Endothelial cell (in vitro differentiated cells): ENCODE results near the gene CAPN8. TPM values are rescaled to one million over a fixed set of nuclear protein-coding genes. Genes with fewer than 3 reads are reported as not detected.
A peak's percentile ranks its signal among the peaks of the same experiment; 100 is the strongest.

Source experiments
- DNase-seq: peaks from one replicate; pipeline ENCODE4 v3.0.0; 2021; ENCODE audit warnings: low spot score
- H3K27ac Mint-ChIP-seq: one replicate; pipeline ENCODE4 v1.8.0; 2021; ENCODE audit warnings: mixed read lengths, inconsistent platforms; ENCODE audit not compliant: unreplicated experiment
- H3K27me3 Mint-ChIP-seq: one replicate; pipeline ENCODE4 v1.8.0; 2021; ENCODE audit warnings: mild to moderate bottlenecking, moderate library complexity, mixed read lengths, inconsistent platforms; ENCODE audit not compliant: unreplicated experiment
- H3K36me3 Mint-ChIP-seq: one replicate; pipeline ENCODE4 v1.8.0; 2021; ENCODE audit warnings: mild to moderate bottlenecking, low read depth, mixed read lengths, inconsistent platforms; ENCODE audit not compliant: unreplicated experiment
- H3K4me1 Mint-ChIP-seq: one replicate; pipeline ENCODE4 v1.8.0; 2021; ENCODE audit warnings: mild to moderate bottlenecking, mixed read lengths, inconsistent platforms; ENCODE audit not compliant: unreplicated experiment
- H3K4me3 Mint-ChIP-seq: one replicate; pipeline ENCODE4 v1.8.0; 2021; ENCODE audit warnings: mild to moderate bottlenecking, mixed read lengths, inconsistent platforms; ENCODE audit not compliant: unreplicated experiment
- H3K9me3 Mint-ChIP-seq: one replicate; pipeline ENCODE4 v1.8.0; 2021; ENCODE audit warnings: mixed read lengths, inconsistent platforms; ENCODE audit not compliant: unreplicated experiment
- total RNA-seq: library from RNA; stranded (reverse); fragmentation: NEBNext Ultra II Directional; extraction: Animal tissue kit (Norgen Biotek cat#: 25700); gene quantifications from one replicate; pipeline ENCODE4 v1.2.1, GENCODE V29; 2021; ENCODE audit not compliant: unreplicated experiment
- TF ChIP-seq, protein P1 (sequence below): fragments of 200-600 bp; sonication (generic); IDR thresholded peaks from one replicate; pipeline ENCODE4 v1.5.0; 2021; ENCODE audit warnings: antibody characterized with exemption; ENCODE audit not compliant: unreplicated experiment

The CAPN8 gene
- total RNA-seq, 1 donor from 2014 or later: 0.13 TPM

DNA sequence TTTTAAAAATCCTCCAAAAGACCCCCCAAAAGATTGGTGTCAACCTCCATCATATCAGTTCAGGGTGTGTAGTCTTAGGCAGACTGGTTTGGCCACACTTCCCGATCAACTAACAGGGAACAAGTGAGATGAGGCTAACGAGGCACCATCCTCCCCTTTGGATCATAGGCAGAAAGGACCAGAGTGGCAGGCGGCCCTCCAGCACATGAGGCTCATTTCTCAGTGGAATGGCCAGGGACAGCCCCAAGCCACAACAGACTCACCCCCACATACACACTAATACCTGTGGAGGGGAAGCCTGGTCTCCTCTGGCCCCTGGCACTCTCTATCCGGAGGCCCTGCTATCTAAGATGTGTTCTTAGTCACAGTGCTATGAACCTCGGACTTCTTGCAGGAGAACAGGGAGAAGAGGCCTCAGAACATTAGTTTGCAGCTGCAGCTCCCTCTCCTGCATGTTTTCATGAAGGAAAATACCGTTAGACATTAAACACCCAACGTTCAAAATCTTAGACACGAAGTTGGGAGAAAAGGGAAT is 29.6 kb upstream of the CAPN8 start:
- no peak for DNase-seq
- H3K27me3 Mint-ChIP-seq: peaks cover 3% of the 10 kb centered on the region
- TF ChIP-seq, protein P1, sequence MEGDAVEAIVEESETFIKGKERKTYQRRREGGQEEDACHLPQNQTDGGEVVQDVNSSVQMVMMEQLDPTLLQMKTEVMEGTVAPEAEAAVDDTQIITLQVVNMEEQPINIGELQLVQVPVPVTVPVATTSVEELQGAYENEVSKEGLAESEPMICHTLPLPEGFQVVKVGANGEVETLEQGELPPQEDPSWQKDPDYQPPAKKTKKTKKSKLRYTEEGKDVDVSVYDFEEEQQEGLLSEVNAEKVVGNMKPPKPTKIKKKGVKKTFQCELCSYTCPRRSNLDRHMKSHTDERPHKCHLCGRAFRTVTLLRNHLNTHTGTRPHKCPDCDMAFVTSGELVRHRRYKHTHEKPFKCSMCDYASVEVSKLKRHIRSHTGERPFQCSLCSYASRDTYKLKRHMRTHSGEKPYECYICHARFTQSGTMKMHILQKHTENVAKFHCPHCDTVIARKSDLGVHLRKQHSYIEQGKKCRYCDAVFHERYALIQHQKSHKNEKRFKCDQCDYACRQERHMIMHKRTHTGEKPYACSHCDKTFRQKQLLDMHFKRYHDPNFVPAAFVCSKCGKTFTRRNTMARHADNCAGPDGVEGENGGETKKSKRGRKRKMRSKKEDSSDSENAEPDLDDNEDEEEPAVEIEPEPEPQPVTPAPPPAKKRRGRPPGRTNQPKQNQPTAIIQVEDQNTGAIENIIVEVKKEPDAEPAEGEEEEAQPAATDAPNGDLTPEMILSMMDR: no peak
- H3K4me1 Mint-ChIP-seq: peaks cover 6% of the 10 kb centered on the region
- H3K27ac Mint-ChIP-seq: no peak overlapping the region
- no peaks in the 10 kb centered on the region for H3K9me3 Mint-ChIP-seq
- H3K36me3 Mint-ChIP-seq: no peaks in the 10 kb centered on the region
- no peak overlapping the region for H3K4me3 Mint-ChIP-seq

DNA sequence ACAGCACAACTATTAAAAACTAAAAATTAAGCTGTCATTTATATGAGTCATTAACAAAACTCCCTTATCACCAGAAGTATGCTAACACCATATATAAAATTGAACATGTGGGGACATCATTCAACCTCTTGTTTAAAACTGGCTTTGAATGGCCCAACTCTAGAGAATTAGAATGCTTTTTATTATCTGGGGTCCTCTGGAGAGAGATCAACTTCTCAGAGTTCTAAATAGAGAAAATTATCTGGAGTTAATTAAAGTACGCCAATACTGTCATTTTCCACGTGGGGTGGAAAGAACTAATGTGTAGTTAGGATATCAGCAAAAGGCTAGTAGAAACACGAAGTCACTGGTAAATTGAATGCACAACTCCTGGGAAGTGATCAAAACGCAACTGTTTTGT is 25.6 kb upstream of the CAPN8 start:
- no peaks in the 10 kb centered on the region for H3K36me3 Mint-ChIP-seq
- TF ChIP-seq, protein P1: no peak
- H3K4me1 Mint-ChIP-seq: peaks cover 4% of the 10 kb centered on the region
- H3K27ac Mint-ChIP-seq: no peak overlapping the region
- no peaks in the 10 kb centered on the region for H3K9me3 Mint-ChIP-seq
- DNase-seq: no peak
- H3K4me3 Mint-ChIP-seq: no peak overlapping the region
- no peaks in the 10 kb centered on the region for H3K27me3 Mint-ChIP-seq

DNA sequence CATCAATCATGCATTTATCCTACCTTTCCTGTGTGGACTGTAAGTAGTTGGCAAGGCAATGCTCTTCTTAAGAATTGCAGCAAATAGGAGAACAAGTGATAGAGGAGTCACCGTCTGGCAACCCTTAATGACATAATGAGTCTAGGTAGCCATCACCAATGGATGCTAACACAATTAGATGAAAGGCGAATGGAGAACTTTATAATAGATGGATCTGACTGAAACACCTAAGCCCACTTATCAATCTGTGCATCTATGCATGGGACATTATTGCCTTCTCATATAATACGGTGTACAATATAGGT is 18.9 kb upstream of the CAPN8 start:
- Mint-ChIP-seq H3K27ac (no peak overlapping the region), H3K9me3 (no peaks in the 10 kb centered on the region), H3K36me3 (no peaks in the 10 kb centered on the region), H3K4me1 (peaks cover 4% of the 10 kb centered on the region), H3K4me3 (no peak overlapping the region), H3K27me3 (peaks cover 1% of the 10 kb centered on the region)
- TF ChIP-seq, protein P1: peak; percentile 11
- no peak for DNase-seq

DNA sequence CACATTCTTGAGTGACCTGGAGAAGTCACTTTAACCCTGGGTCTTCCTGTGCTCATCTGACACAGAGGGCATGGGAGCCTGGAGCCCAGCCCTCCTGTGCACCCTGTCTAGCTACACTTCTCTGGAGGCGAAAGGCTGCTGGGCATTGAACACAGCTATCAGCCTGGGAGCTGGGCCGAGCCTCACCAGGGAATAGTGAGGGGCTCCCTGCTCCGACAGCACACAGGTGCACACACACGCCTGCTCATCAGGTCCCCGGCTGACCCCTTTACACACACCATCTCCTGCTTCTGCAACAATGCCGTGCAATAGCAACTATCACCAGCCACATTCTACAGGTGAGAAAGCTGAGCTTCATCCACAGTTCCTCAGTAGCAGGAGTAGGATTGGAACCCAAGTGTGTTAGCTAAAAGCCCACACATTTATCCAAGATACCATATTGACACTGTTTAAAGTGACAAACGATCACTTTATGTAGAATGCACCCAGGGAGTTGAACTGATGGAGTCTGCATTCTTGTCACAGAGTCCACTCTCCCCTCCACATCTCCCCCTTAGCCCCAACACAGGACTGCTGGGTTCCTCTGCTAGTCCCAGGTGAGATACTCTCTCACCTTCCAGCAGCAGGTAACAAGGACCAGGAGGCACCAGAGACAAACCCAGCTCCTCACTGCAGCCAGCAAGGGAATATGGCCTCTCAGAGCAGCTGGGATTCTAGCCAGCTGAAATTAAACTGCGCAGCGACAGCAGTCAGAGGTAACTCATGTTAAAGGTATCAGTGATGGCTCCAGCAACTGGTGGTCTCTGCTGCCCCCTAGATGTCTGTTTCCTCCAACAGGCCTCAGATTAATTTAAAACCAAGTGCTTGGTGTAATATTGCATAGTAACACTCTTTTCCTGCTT is 18.3 kb upstream of the CAPN8 start:
- Mint-ChIP-seq H3K4me3 (no peak overlapping the region), H3K27ac (no peak overlapping the region), H3K36me3 (no peaks in the 10 kb centered on the region), H3K4me1 (peaks cover 4% of the 10 kb centered on the region), H3K9me3 (no peaks in the 10 kb centered on the region), H3K27me3 (peaks cover 1% of the 10 kb centered on the region)
- peak; percentile 73 for DNase-seq
- TF ChIP-seq, protein P1: peak; percentile 70

DNA sequence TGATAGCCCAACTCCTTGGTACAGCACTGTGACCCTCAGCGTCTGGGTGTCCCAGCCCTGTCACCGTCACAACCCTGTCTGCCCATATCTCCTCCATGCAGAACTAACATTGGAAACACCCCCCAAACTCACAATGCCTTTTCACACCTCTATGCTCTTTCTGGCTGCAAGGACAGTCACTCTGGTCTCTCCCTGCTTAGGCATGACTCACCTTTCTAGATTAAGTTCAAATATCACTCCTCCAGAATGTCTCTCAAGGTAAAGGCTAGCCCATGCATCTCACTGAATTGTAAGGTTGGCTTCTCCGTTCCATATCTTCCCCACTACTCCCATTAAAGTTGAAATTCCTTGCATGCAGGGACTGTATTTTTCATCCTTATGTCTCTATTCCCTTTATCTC is 17.0 kb upstream of the CAPN8 start:
- H3K36me3 Mint-ChIP-seq: no peaks in the 10 kb centered on the region
- H3K27ac Mint-ChIP-seq: no peak overlapping the region
- no peak for DNase-seq
- TF ChIP-seq, protein P1: no peak
- H3K9me3 Mint-ChIP-seq: no peaks in the 10 kb centered on the region
- H3K27me3 Mint-ChIP-seq: peaks cover 1% of the 10 kb centered on the region
- no peak overlapping the region for H3K4me3 Mint-ChIP-seq
- H3K4me1 Mint-ChIP-seq: no peaks in the 10 kb centered on the region
